Nephron progenitor cell (in vitro differentiated cells): ENCODE data around the gene C1orf115.
A peak's percentile ranks its signal among the peaks of the same experiment; 100 is the strongest.
"Not testable (repeated sequence)": the region's sequence is repeated elsewhere in the genome, so short reads cannot be mapped to it uniquely, and the experiment has no call there.

Experiments
- DNase-seq: peaks from one replicate; pipeline ENCODE4 v3.0.0; 2021
- H3K27ac Mint-ChIP-seq: 2 replicates; pipeline ENCODE4 v1.8.0; 2021; ENCODE audit warnings: mild to moderate bottlenecking, moderate library complexity, mixed read lengths
- H3K27me3 Mint-ChIP-seq: 2 replicates; pipeline ENCODE4 v1.8.0; 2021; ENCODE audit warnings: mild to moderate bottlenecking, low read depth, mixed read lengths; ENCODE audit not compliant: poor library complexity
- H3K36me3 Mint-ChIP-seq: 2 replicates; pipeline ENCODE4 v1.8.0; 2021; ENCODE audit warnings: low read depth, mixed read lengths
- H3K4me1 Mint-ChIP-seq: 2 replicates; pipeline ENCODE4 v1.8.0; 2021; ENCODE audit warnings: mixed read lengths
- H3K4me3 Mint-ChIP-seq: 2 replicates; pipeline ENCODE4 v1.8.0; 2021; ENCODE audit warnings: mild to moderate bottlenecking, moderate library complexity, mixed read lengths
- H3K9me3 Mint-ChIP-seq: 2 replicates; pipeline ENCODE4 v1.8.0; 2021; ENCODE audit warnings: mild to moderate bottlenecking, moderate library complexity, mixed read lengths
- CTCF ChIP-seq: fragments of 200-600 bp; sonication (generic); IDR thresholded peaks from 2 replicates; pipeline ENCODE4 v1.5.0; 2021; ENCODE audit warnings: antibody characterized with exemption

The C1orf115 gene

GRCh38 chr1:220734571-220735326, 44.6 kb downstream of the C1orf115 start:
- H3K4me3 Mint-ChIP-seq = no peak overlapping the region
- no peak for TF ChIP-seq CTCF
- DNase-seq = no peak
- H3K36me3 Mint-ChIP-seq = no peaks in the 10 kb centered on the region
- H3K27me3 Mint-ChIP-seq = peaks cover 16% of the 10 kb centered on the region
- H3K27ac Mint-ChIP-seq = no peak overlapping the region
- peaks cover 10% of the 10 kb centered on the region for H3K9me3 Mint-ChIP-seq
- H3K4me1 Mint-ChIP-seq = no peaks in the 10 kb centered on the region

DNA sequence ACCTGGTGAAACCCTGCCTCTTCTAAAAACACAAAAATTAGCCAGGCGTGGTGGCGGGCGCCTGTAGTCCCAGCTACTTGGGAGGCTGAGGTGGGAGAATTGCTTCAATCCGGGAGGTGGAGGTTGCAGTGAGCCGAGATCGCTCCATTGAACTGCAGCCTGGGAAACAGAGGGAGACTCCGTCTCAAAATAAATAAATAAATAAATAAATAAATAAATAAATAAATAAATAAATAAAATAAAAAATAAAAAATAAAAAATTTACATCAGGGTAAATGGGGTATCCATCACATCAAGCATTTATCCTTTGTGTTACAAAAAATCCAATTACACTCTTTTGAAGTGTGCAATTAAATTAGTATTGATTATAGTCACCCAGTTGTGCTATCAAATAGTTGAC, 46.1 kb downstream of the C1orf115 start:
- not testable (repeated sequence) for H3K36me3 Mint-ChIP-seq, H3K4me3 Mint-ChIP-seq, H3K9me3 Mint-ChIP-seq, H3K4me1 Mint-ChIP-seq, DNase-seq, H3K27ac Mint-ChIP-seq
- H3K27me3 Mint-ChIP-seq = peaks cover 12% of the 10 kb centered on the region

DNA sequence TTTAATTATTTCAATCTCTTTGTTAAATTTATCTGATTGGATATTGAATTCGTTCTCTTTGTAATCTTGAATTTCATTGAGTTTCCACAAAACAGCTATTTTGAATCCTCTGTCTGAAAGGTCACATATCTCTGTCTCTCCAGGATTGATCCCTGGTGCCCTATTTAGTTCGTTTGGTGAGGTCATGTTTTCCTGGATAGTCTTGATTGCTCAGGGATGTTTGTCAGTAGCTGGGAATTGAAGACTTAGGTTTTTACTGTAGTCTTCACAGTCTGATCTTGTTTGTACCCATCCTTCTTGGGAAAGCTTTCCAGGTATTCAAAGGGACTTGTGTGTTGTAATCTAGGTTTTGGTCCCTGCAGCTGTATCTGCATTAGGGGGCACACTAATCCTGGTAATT, 51.2 kb downstream of the C1orf115 start:
- H3K27me3 Mint-ChIP-seq = peaks cover 36% of the 10 kb centered on the region
- peaks cover 4% of the 10 kb centered on the region for H3K4me1 Mint-ChIP-seq
- no peak for TF ChIP-seq CTCF
- H3K4me3 Mint-ChIP-seq = no peak overlapping the region
- no peak for DNase-seq
- no peaks in the 10 kb centered on the region for H3K36me3 Mint-ChIP-seq
- peaks cover 5% of the 10 kb centered on the region for H3K9me3 Mint-ChIP-seq
- no peak overlapping the region for H3K27ac Mint-ChIP-seq

- no peak for DNase-seq
- Mint-ChIP-seq H3K27ac (no peak overlapping the region), H3K9me3 (peaks cover 1% of the 10 kb centered on the region), H3K36me3 (no peaks in the 10 kb centered on the region), H3K4me3 (no peak overlapping the region), H3K27me3 (peaks cover 40% of the 10 kb centered on the region), H3K4me1 (peaks cover 9% of the 10 kb centered on the region)
- no peak for TF ChIP-seq CTCF
These were observed 51.7 kb downstream of the C1orf115 start for GRCh38 chr1:220741825-220742224.

DNA sequence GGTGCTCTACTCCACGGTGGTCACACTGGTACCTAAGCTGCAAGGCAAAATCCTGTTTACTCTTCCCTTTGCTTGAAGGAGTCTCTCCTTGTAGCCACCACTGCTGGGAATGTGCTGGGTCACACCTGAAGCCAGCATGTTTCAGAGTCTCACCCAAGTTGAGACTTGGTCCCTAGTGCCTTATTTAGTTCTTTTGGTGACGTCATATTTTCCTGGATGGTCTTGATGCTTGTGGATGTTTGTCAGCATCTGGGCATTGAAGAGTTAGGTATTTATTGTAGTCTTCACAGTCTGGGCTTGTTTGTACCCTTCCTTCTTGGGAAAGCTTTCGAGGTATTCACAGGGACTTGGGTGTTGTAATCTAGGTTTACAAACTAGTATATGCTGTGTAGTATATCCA, 52.4 kb downstream of the C1orf115 start:
- DNase-seq = no peak
- no peaks in the 10 kb centered on the region for H3K36me3 Mint-ChIP-seq
- no peak overlapping the region for H3K27ac Mint-ChIP-seq
- H3K4me1 Mint-ChIP-seq = peaks cover 16% of the 10 kb centered on the region
- no peak overlapping the region for H3K4me3 Mint-ChIP-seq
- no peaks in the 10 kb centered on the region for H3K9me3 Mint-ChIP-seq
- TF ChIP-seq CTCF = no peak
- peaks cover 47% of the 10 kb centered on the region for H3K27me3 Mint-ChIP-seq

DNA sequence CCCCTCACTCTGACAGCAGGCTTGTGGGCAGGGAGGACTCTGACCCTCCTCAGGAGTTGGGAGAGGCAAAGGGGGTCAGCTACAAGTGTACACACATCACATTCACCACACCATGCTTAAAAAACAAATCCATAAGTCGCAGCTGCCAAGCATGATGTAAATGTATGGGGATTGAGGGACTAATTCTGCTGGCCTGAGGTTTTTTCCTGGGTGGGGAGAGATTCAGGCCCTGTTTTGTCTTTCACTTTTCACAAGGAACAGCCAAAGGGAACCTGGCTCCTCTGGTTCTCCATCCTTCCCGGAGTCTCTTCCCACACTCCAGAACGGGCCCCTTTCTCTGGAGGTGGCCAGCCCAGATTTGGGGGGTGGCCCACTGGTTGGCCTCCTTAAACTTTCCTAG, 56.7 kb downstream of the C1orf115 start:
- no peak for DNase-seq
- TF ChIP-seq CTCF = no peak
- H3K36me3 Mint-ChIP-seq = no peaks in the 10 kb centered on the region
- peaks cover 78% of the 10 kb centered on the region for H3K27me3 Mint-ChIP-seq
- peaks cover 43% of the 10 kb centered on the region for H3K4me1 Mint-ChIP-seq
- no peaks in the 10 kb centered on the region for H3K9me3 Mint-ChIP-seq
- H3K4me3 Mint-ChIP-seq = peak overlapping the region; percentile 85
- H3K27ac Mint-ChIP-seq = no peak overlapping the region
